T-cell (primary cell): Measurements from ENCODE around the gene GPHA2. TPM values are rescaled to one million over a fixed set of nuclear protein-coding genes. Genes with fewer than 3 reads are reported as not detected.

Source experiments
- ATAC-seq, 4 experiments: fragments of 200-7000 bp in 3 of 4; fragments of 150-1000 bp in 1 of 4; cut with Tn5 transposase; replicated peaks in 1 of 4; 1 replicate in 3 of 4; 2 replicates in 1 of 4; pipeline ENCODE4 v1.10.0; 2021; ENCODE audit warnings: moderate library complexity in 3 of 4, mild to moderate bottlenecking in 2 of 4, moderate number of reproducible peaks in 1 of 4
- CTCF ChIA-PET, 2 donors: fragments of 300-600 bp; sonication (Branson Sonifier 250); formaldehyde crosslinking; loops; one replicate each; lab custom pipeline; 2022; ENCODE audit warnings: antibody characterized with exemption in 2 of 2; lab: Charles Lee
- POLR2A ChIA-PET, 2 donors: fragments of 300-600 bp; sonication (Branson Sonifier 250); formaldehyde crosslinking; loops; one replicate each; lab custom pipeline; 2022; ENCODE audit warnings: antibody characterized with exemption in 2 of 2; lab: Charles Lee
- DNase-seq, 35 experiments: peaks; one replicate each; pipeline versions ENCODE4 v3.0.0 to v3.0.0-alpha.2; 2013 to 2023
- H3K27ac ChIP-seq: one replicate; pipeline ENCODE4 v1.5.1; 2013; ENCODE audit warnings: low read length
- H3K27me3 ChIP-seq, 2 experiments: replicated peaks in 1 of 2; 1 replicate in 1 of 2; 2 replicates in 1 of 2; pipeline versions ENCODE4 v1.6.1 to v1.7.0; 2013; ENCODE audit warnings: low read length in 1 of 2, mixed read lengths in 1 of 2; ENCODE audit not compliant: control insufficient read depth in 2 of 2, insufficient read depth in 2 of 2; ENCODE audit errors: extremely low read depth in 1 of 2
- H3K36me3 ChIP-seq, 2 donors: 1 replicate in 1 of 2; 2 replicates in 1 of 2; pipeline versions ENCODE4 v1.6.1 to v1.7.0; 2013; ENCODE audit warnings: low read length in 1 of 2; ENCODE audit not compliant: control insufficient read depth in 2 of 2, insufficient read depth in 1 of 2; ENCODE audit errors: extremely low read depth in 1 of 2
- H3K4me1 ChIP-seq, 2 experiments: 1 replicate in 1 of 2; 2 replicates in 1 of 2; pipeline versions ENCODE4 v1.6.1 to v1.7.0; 2013; ENCODE audit warnings: low read length in 2 of 2, mixed read lengths in 1 of 2; ENCODE audit not compliant: insufficient read depth in 2 of 2, control insufficient read depth in 1 of 2; ENCODE audit errors: extremely low read depth in 1 of 2
- H3K4me3 ChIP-seq, 2 donors: 1 replicate in 1 of 2; 2 replicates in 1 of 2; pipeline versions ENCODE4 v1.5.1 to v1.7.0; 2013; ENCODE audit warnings: mild to moderate bottlenecking in 2 of 2, low read length in 1 of 2, moderate library complexity in 1 of 2; ENCODE audit not compliant: control insufficient read depth in 1 of 2; ENCODE audit errors: extremely low read depth in 1 of 2
- H3K9me3 ChIP-seq: 2 replicates; pipeline ENCODE4 v1.7.0; 2013
- H3K27ac Mint-ChIP-seq, 2 donors: one replicate each; pipeline ENCODE4 v1.8.0; 2020 to 2021; ENCODE audit warnings: mild to moderate bottlenecking in 2 of 2, mixed read lengths in 2 of 2
- H3K27me3 Mint-ChIP-seq, 2 donors: one replicate each; pipeline ENCODE4 v1.8.0; 2021 to 2022; ENCODE audit warnings: mixed read lengths in 2 of 2
- H3K36me3 Mint-ChIP-seq: one replicate; pipeline ENCODE4 v1.8.0; 2021; ENCODE audit warnings: mixed read lengths
- H3K4me1 Mint-ChIP-seq, 3 donors: one replicate each; pipeline ENCODE4 v1.8.0; 2020 to 2022; ENCODE audit warnings: mixed read lengths in 3 of 3, mild to moderate bottlenecking in 1 of 3
- H3K4me3 Mint-ChIP-seq, 3 donors: one replicate each; pipeline ENCODE4 v1.8.0; 2020 to 2022; ENCODE audit warnings: mild to moderate bottlenecking in 3 of 3, mixed read lengths in 3 of 3, moderate library complexity in 3 of 3
- H3K9me3 Mint-ChIP-seq, 3 donors: one replicate each; pipeline ENCODE4 v1.8.0; 2020 to 2022; ENCODE audit warnings: mixed read lengths in 3 of 3
- WGBS: methylation state at CpG from one replicate; pipeline ENCODE4 v1.1.5; 2013; ENCODE audit warnings: missing lambda C conversion rate; ENCODE audit not compliant: insufficient coverage; 5-methylcytosine and 5-hydroxymethylcytosine counted together
- total RNA-seq, 35 experiments: library from RNA in 6 of 35; stranded (reverse) in 6 of 35; fragments of 120-200 nt in 1 of 35; gene quantifications; one replicate each; pipeline versions ENCODE4 v1.2.1 to v1.2.4 and lab custom pipeline; 2013 to 2026

The GPHA2 gene
- total RNA-seq, 5 donors from 2014 or later (not counting 1 experiment from before 2014, with no cell fraction given) = 0.90 TPM; not detected in 4

DNA sequence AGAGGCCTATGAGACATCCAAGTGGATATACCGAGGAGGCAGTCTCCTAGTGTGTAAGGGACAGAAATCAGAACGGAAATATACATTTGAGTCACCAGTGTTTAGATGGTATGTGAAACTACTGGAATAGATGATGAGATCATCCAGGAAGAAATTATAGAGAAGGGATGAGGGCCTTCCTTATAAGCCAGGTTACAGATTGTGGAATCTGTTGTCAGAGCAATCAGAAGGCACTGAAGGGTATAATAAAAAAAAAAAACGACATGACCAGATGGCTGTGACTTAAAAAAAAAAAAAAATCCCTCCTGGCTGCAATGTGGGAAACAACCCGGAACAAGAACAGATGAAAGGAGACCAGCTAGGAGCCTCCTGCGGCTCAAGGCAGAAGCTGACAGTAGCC is 33.5 kb upstream of the GPHA2 start:
- H3K4me3 Mint-ChIP-seq = no peak overlapping the region
- H3K9me3 Mint-ChIP-seq = no peaks in the 10 kb centered on the region
- Histone ChIP-seq H3K4me1 (peaks cover 4 to 19% of the 10 kb centered on the region in 2 experiments), H3K9me3 (no peaks in the 10 kb centered on the region), H3K27ac (no peak overlapping the region), H3K36me3 (no peaks in the 10 kb centered on the region), H3K4me3 (no peak overlapping the region), H3K27me3 (peaks cover 0 to 9% of the 10 kb centered on the region in 2 experiments)
- 81% methylated on average over 5 of the region's 5 CpGs for WGBS
- no peak overlapping the region for H3K27ac Mint-ChIP-seq
- ATAC-seq (no peak), DNase-seq (no peak)
- no peaks in the 10 kb centered on the region for H3K27me3 Mint-ChIP-seq
- H3K36me3 Mint-ChIP-seq = no peaks in the 10 kb centered on the region
- POLR2A ChIA-PET = no interaction called here
- CTCF ChIA-PET = no interaction called here
- peaks cover 6 to 16% (median 15%) of the 10 kb centered on the region in 3 donors for H3K4me1 Mint-ChIP-seq

- Mint-ChIP-seq H3K36me3 (no peaks in the 10 kb centered on the region), H3K4me3 (no peak overlapping the region), H3K9me3 (no peaks in the 10 kb centered on the region), H3K27me3 (no peaks in the 10 kb centered on the region), H3K27ac (no peak overlapping the region), H3K4me1 (peaks cover 6 to 16% (median 14%) of the 10 kb centered on the region in 3 donors)
- Histone ChIP-seq H3K36me3 (no peaks in the 10 kb centered on the region), H3K27me3 (peaks cover 0 to 12% of the 10 kb centered on the region in 2 experiments), H3K9me3 (no peaks in the 10 kb centered on the region), H3K4me3 (no peak overlapping the region), H3K27ac (no peak overlapping the region), H3K4me1 (peaks cover 4 to 16% of the 10 kb centered on the region in 2 experiments)
- no peak for ATAC-seq
- WGBS = 54% methylated on average over 3 of the region's 3 CpGs
- DNase-seq = no peak
- POLR2A ChIA-PET = no interaction called here
- CTCF ChIA-PET = no interaction called here
Observed at GRCh38 chr11:64967375-64967774, 31.7 kb upstream of the GPHA2 start.

- H3K4me1 ChIP-seq = no peaks in the 10 kb centered on the region
- H3K27me3 ChIP-seq = peaks cover 0 to 14% of the 10 kb centered on the region in 2 experiments
- DNase-seq (no peak), ATAC-seq (no peak)
- ChIA-PET POLR2A (no interaction called here), CTCF (no interaction called here)
- H3K27ac Mint-ChIP-seq = no peak overlapping the region
- 87% methylated on average over 3 of the region's 5 CpGs for WGBS
- no peak overlapping the region for H3K4me3 ChIP-seq
- no peaks in the 10 kb centered on the region for H3K4me1 Mint-ChIP-seq
- no peak overlapping the region for H3K4me3 Mint-ChIP-seq
- H3K9me3 Mint-ChIP-seq = no peaks in the 10 kb centered on the region
- H3K36me3 Mint-ChIP-seq = no peaks in the 10 kb centered on the region
- H3K36me3 ChIP-seq = no peaks in the 10 kb centered on the region
- H3K27ac ChIP-seq = no peak overlapping the region
- peaks cover 0 to 10% of the 10 kb centered on the region in 2 donors for H3K27me3 Mint-ChIP-seq
- no peaks in the 10 kb centered on the region for H3K9me3 ChIP-seq
Observed at GRCh38 chr11:64963072-64963631, 27.5 kb upstream of the GPHA2 start.

- Mint-ChIP-seq H3K4me3 (no peak overlapping the region), H3K4me1 (no peaks in the 10 kb centered on the region), H3K9me3 (no peaks in the 10 kb centered on the region), H3K36me3 (no peaks in the 10 kb centered on the region), H3K27ac (no peak overlapping the region), H3K27me3 (peaks cover 2 to 10% of the 10 kb centered on the region in 2 donors)
- 83% methylated on average over 1 of the region's 4 CpGs for WGBS
- DNase-seq = no peak
- no peaks in the 10 kb centered on the region for H3K4me1 ChIP-seq
- ChIA-PET CTCF (no interaction called here), POLR2A (interaction anchor here in 1 of 2 donors (0.7 kb wide), 1 partner anchor 171 kb away, joined by 5 read pairs; no protein-coding TSS in a partner anchor)
- H3K27ac ChIP-seq = no peak overlapping the region
- no peak for ATAC-seq
- no peak overlapping the region for H3K4me3 ChIP-seq
- H3K9me3 ChIP-seq = no peaks in the 10 kb centered on the region
- H3K36me3 ChIP-seq = no peaks in the 10 kb centered on the region
- H3K27me3 ChIP-seq = peaks cover 0 to 32% of the 10 kb centered on the region in 2 experiments
Observed at GRCh38 chr11:64960719-64961118, 25.0 kb upstream of the GPHA2 start.

- Mint-ChIP-seq H3K36me3 (no peaks in the 10 kb centered on the region), H3K27me3 (peaks cover 2 to 10% of the 10 kb centered on the region in 2 donors), H3K4me1 (no peaks in the 10 kb centered on the region), H3K4me3 (no peak overlapping the region), H3K9me3 (no peaks in the 10 kb centered on the region), H3K27ac (no peak overlapping the region)
- no peaks in the 10 kb centered on the region for H3K4me1 ChIP-seq
- DNase-seq (no peak), ATAC-seq (no peak)
- CTCF ChIA-PET = no interaction called here
- no peak overlapping the region for H3K4me3 ChIP-seq
- no peak overlapping the region for H3K27ac ChIP-seq
- H3K36me3 ChIP-seq = no peaks in the 10 kb centered on the region
- H3K27me3 ChIP-seq = peaks cover 0 to 33% of the 10 kb centered on the region in 2 experiments
- WGBS = no CpG with 5 or more reads among the region's 3 CpGs
- no peaks in the 10 kb centered on the region for H3K9me3 ChIP-seq
- POLR2A ChIA-PET = no interaction called here
Observed at GRCh38 chr11:64959498-64959897, 23.8 kb upstream of the GPHA2 start.

GRCh38 chr11:64954201-64954600 is 18.5 kb upstream of the GPHA2 start:
- ChIA-PET POLR2A (no interaction called here), CTCF (no interaction called here)
- Mint-ChIP-seq H3K4me1 (no peaks in the 10 kb centered on the region), H3K27me3 (peaks cover 3 to 7% of the 10 kb centered on the region in 2 donors), H3K36me3 (no peaks in the 10 kb centered on the region), H3K9me3 (no peaks in the 10 kb centered on the region), H3K4me3 (no peak overlapping the region), H3K27ac (no peak overlapping the region)
- Histone ChIP-seq H3K9me3 (no peaks in the 10 kb centered on the region), H3K36me3 (no peaks in the 10 kb centered on the region), H3K4me1 (no peaks in the 10 kb centered on the region), H3K27me3 (peaks cover 0 to 37% of the 10 kb centered on the region in 2 experiments), H3K4me3 (no peak overlapping the region), H3K27ac (no peak overlapping the region)
- WGBS = 60% methylated on average over 1 of the region's 5 CpGs
- ATAC-seq (no peak), DNase-seq (no peak)
